Sigmoid colon (tissue), 7 donors: ENCODE measurements around the gene IL36G. TPM values are rescaled to one million over a fixed set of nuclear protein-coding genes. Genes with fewer than 3 reads are reported as not detected.

Experiments
- DNase-seq: peaks from one replicate; pipeline ENCODE4 v3.0.0-alpha.2; 2019
- H3K27ac ChIP-seq, 4 donors: fragments of 200-600 bp; sonication (generic); one replicate each; pipeline ENCODE4 v1.5.1; 2016 to 2019; ENCODE audit warnings: mild to moderate bottlenecking in 1 of 4
- H3K27me3 ChIP-seq, 3 donors: fragments of 200-600 bp; sonication (generic); one replicate each; pipeline ENCODE4 v1.5.1; 2019; ENCODE audit warnings: mild to moderate bottlenecking in 1 of 3
- H3K36me3 ChIP-seq, 4 donors: fragments of 200-600 bp; sonication (generic); one replicate each; pipeline ENCODE4 v1.5.1; 2016 to 2019
- H3K4me1 ChIP-seq, 4 donors: fragments of 200-600 bp; sonication (generic); one replicate each; pipeline ENCODE4 v1.5.1; 2017 to 2019
- H3K4me3 ChIP-seq, 4 donors: fragments of 200-600 bp; sonication (generic); one replicate each; pipeline ENCODE4 v1.5.1; 2017 to 2019; ENCODE audit warnings: mild to moderate bottlenecking in 2 of 4, moderate library complexity in 1 of 4
- H3K9me3 ChIP-seq, 4 donors: fragments of 200-600 bp in 3 of 4; sonication (generic) in 3 of 4; one replicate each; pipeline versions ENCODE4 v1.5.1 to v1.6.1; 2013 to 2019
- CTCF ChIP-seq, 4 experiments: fragments of 450-650 bp in 3 of 4; fragments of 200-600 bp in 1 of 4; IDR thresholded peaks; one replicate each; pipeline ENCODE4 v1.5.1; 2016 to 2019; ENCODE audit warnings: antibody characterized with exemption in 4 of 4, mild to moderate bottlenecking in 3 of 4, moderate library complexity in 2 of 4
- EP300 ChIP-seq, 4 donors: sonication (generic); formaldehyde crosslinking; IDR thresholded peaks; one replicate each; pipeline ENCODE4 v1.6.1; 2017; ENCODE audit warnings: antibody characterized with exemption in 4 of 4
- POLR2A ChIP-seq, 2 donors: fragments of 450-650 bp; IDR thresholded peaks; one replicate each; pipeline ENCODE4 v1.6.1; 2016; ENCODE audit warnings: antibody characterized with exemption in 2 of 2, mild to moderate bottlenecking in 2 of 2, moderate library complexity in 2 of 2
- POLR2AphosphoS5 ChIP-seq, 4 donors: sonication (generic); formaldehyde crosslinking; IDR thresholded peaks; one replicate each; pipeline ENCODE4 v1.6.1; 2017; ENCODE audit warnings: antibody characterized with exemption in 4 of 4
- WGBS, 2 donors: extraction: QIAGEN DNeasy Blood & Tissue Kit; methylation state at CpG; one replicate each; pipeline ENCODE4 v1.1.7; 2013; 5-methylcytosine and 5-hydroxymethylcytosine counted together
- intact Hi-C: fragments of 100-400 bp; cut with DNase I; formaldehyde crosslinking; loops from one replicate; pipeline ENCODE4 v1.15.1; 2023
- polyA plus RNA-seq, 3 donors: library from polyadenylated mRNA; stranded (reverse); fragments of 200-250 nt; gene quantifications; one replicate each; pipeline ENCODE4 v1.2.3, GENCODE V29; 2013
- small RNA-seq, 3 donors: library from RNA; depleted of rRNA; stranded (forward); fragments of <200 nt; gene quantifications; one replicate each; pipeline ENCODE3, GENCODE V24; 2016
- total RNA-seq, 4 donors: library from RNA; depleted of rRNA; stranded (reverse); fragments of >200 nt; gene quantifications; one replicate each; pipeline ENCODE4 v1.1.0, GENCODE V29; 2016
- donor health status: healthy with polysubstance abuse.
- donor health status: Bipolar disorder and iron deficiency.
- donor health status: healthy.

The IL36G gene
- total and polyA plus RNA-seq, 7 donors, result 0.17 TPM; not detected in 6

GRCh38 chr2:113027691-113028090, 49.9 kb downstream of the IL36G start:
- no peaks in the 10 kb centered on the region for H3K36me3 ChIP-seq
- DNase-seq, result no peak
- H3K9me3 ChIP-seq, result no peaks in the 10 kb centered on the region
- H3K4me1 ChIP-seq, result no peaks in the 10 kb centered on the region
- H3K4me3 ChIP-seq, result no peak overlapping the region
- TF ChIP-seq EP300 (IDR thresholded peaks at IDR 0.05) (no peak), POLR2AphosphoS5 (IDR thresholded peaks at IDR 0.05) (no peak), POLR2A (IDR thresholded peaks at IDR 0.05) (no peak), CTCF (IDR thresholded peaks at IDR 0.05) (no peak)
- WGBS, 2 donors, result 83 to 86% methylated on average over 2 of the region's 2 CpGs
- intact Hi-C loops, result no loop called here
- H3K27ac ChIP-seq, result no peak overlapping the region
- H3K27me3 ChIP-seq, result peaks cover 0 to 6% (median 0%) of the 10 kb centered on the region in 3 donors

GRCh38 chr2:113028112-113028511, 50.3 kb downstream of the IL36G start:
- no peak for DNase-seq
- 8 to 18% methylated on average over 1 of the region's 1 CpG for WGBS, 2 donors
- H3K4me1 ChIP-seq, result no peaks in the 10 kb centered on the region

GRCh38 chr2:113032737-113033136, 54.9 kb downstream of the IL36G start:
- no peaks in the 10 kb centered on the region for H3K9me3 ChIP-seq
- WGBS, 2 donors, result 55 to 83% methylated on average over 1 of the region's 1 CpG
- DNase-seq, result no peak

More at GRCh38 chr2:113028112-113028511, 50.3 kb downstream of the IL36G start:
- Histone ChIP-seq H3K27me3 (peaks cover 0 to 6% (median 0%) of the 10 kb centered on the region in 3 donors), H3K36me3 (no peaks in the 10 kb centered on the region), H3K4me3 (no peak overlapping the region), H3K27ac (no peak overlapping the region), H3K9me3 (no peaks in the 10 kb centered on the region)
- TF ChIP-seq POLR2A (IDR thresholded peaks at IDR 0.05) (no peak), POLR2AphosphoS5 (IDR thresholded peaks at IDR 0.05) (no peak), EP300 (IDR thresholded peaks at IDR 0.05) (no peak), CTCF (IDR thresholded peaks at IDR 0.05) (no peak)
- intact Hi-C loops, result no loop called here

GRCh38 chr2:113034016-113034415, 56.2 kb downstream of the IL36G start:
- 84 to 89% methylated on average over 3 of the region's 3 CpGs for WGBS, 2 donors
- H3K27me3 ChIP-seq, result peaks cover 0 to 4% (median 0%) of the 10 kb centered on the region in 3 donors
- no peak overlapping the region for H3K27ac ChIP-seq
- no peaks in the 10 kb centered on the region for H3K4me1 ChIP-seq
- DNase-seq, result no peak
- TF ChIP-seq POLR2A (IDR thresholded peaks at IDR 0.05), result no peak
- TF ChIP-seq EP300 (IDR thresholded peaks at IDR 0.05), result no peak
- no peak for TF ChIP-seq POLR2AphosphoS5 (IDR thresholded peaks at IDR 0.05)
- no peak for TF ChIP-seq CTCF (IDR thresholded peaks at IDR 0.05)
- no peaks in the 10 kb centered on the region for H3K36me3 ChIP-seq
- no peaks in the 10 kb centered on the region for H3K9me3 ChIP-seq
- H3K4me3 ChIP-seq, result no peak overlapping the region
- intact Hi-C loops, result no loop called here

More at GRCh38 chr2:113032737-113033136, 54.9 kb downstream of the IL36G start:
- H3K27ac ChIP-seq, result no peak overlapping the region
- H3K27me3 ChIP-seq, result peaks cover 0 to 6% (median 0%) of the 10 kb centered on the region in 3 donors
- H3K4me1 ChIP-seq, result no peaks in the 10 kb centered on the region
- intact Hi-C loops, result no loop called here
- no peaks in the 10 kb centered on the region for H3K36me3 ChIP-seq
- TF ChIP-seq POLR2A (IDR thresholded peaks at IDR 0.05) (no peak), CTCF (IDR thresholded peaks at IDR 0.05) (no peak), POLR2AphosphoS5 (IDR thresholded peaks at IDR 0.05) (no peak), EP300 (IDR thresholded peaks at IDR 0.05) (no peak)
- no peak overlapping the region for H3K4me3 ChIP-seq

Small RNA genes within 50 kb of the gene (small RNA-seq; reads per million reads assigned to genes)
- gene HMGN2P23, result 0 reads per million in 3 donors

Other genes with a start within 250 kb of the IL36G start
- under 1 TPM in 2 of 4 donors, not detected in 2; 0.28 to 0.54 TPM for gene CKAP2L, start 213.4 kb upstream of the IL36G start, total RNA-seq
- gene CKAP2L, start 213.4 kb upstream of the IL36G start, polyA plus RNA-seq, result 1 to 10 TPM in 2 of 3 donors, under 1 TPM in 1; under 0.01 to 3.0 (median 2.3) TPM
- gene IL1A, start 193.5 kb upstream of the IL36G start, total RNA-seq, result not detected
- gene IL1A, start 193.5 kb upstream of the IL36G start, polyA plus RNA-seq, result under 1 TPM in 2 of 3 donors, not detected in 1; 0.46 to 0.73 TPM
- gene IL1B, start 141.2 kb upstream of the IL36G start, total RNA-seq, result 1 to 10 TPM in 1 of 4 donors, under 1 TPM in 2, not detected in 1; 0.55 to 3.8 (median 0.66) TPM
- 10 to 100 TPM in 1 of 3 donors, 1 to 10 TPM in 2; 6.0 to 32.4 (median 8.5) TPM for gene IL1B, start 141.2 kb upstream of the IL36G start, polyA plus RNA-seq
- gene IL37, start 66.8 kb upstream of the IL36G start, total RNA-seq, result not detected
- 1 to 10 TPM in 1 of 3 donors, not detected in 2; 1.3 TPM for gene IL37, start 66.8 kb upstream of the IL36G start, polyA plus RNA-seq
- gene IL36A, start 27.5 kb downstream of the IL36G start, total RNA-seq, result not detected
- gene IL36A, start 27.5 kb downstream of the IL36G start, polyA plus RNA-seq, result not detected
- gene IL36B, start 74.9 kb downstream of the IL36G start, total RNA-seq, result not detected
- not detected for gene IL36B, start 74.9 kb downstream of the IL36G start, polyA plus RNA-seq
- not detected for gene IL36RN, start 81.2 kb downstream of the IL36G start, total RNA-seq
- under 1 TPM in 1 of 3 donors, not detected in 2; 0.03 TPM for gene IL36RN, start 81.2 kb downstream of the IL36G start, polyA plus RNA-seq
- not detected for gene IL1F10, start 90.0 kb downstream of the IL36G start, total RNA-seq
- not detected for gene IL1F10, start 90.0 kb downstream of the IL36G start, polyA plus RNA-seq
- 1 to 10 TPM in 1 of 4 donors, under 1 TPM in 1, not detected in 2; 0.55 to 1.6 TPM for gene IL1RN, start 149.6 kb downstream of the IL36G start, total RNA-seq
- 10 to 100 TPM in 2 of 3 donors, 1 to 10 TPM in 1; 6.6 to 19.9 (median 11.1) TPM for gene IL1RN, start 149.6 kb downstream of the IL36G start, polyA plus RNA-seq
- 1 to 10 TPM; 1.4 to 6.6 (median 2.0) TPM for gene PSD4, start 196.0 kb downstream of the IL36G start, total RNA-seq
- gene PSD4, start 196.0 kb downstream of the IL36G start, polyA plus RNA-seq, result 10 to 100 TPM; 15.0 to 51.6 (median 22.9) TPM